Lower lobe of right lung (tissue), 2 donors: ENCODE data around the gene FOXL1. TPM values are rescaled to one million over a fixed set of nuclear protein-coding genes. Genes with fewer than 3 reads are reported as not detected.

ENCODE experiments used
- ATAC-seq, 2 donors: fragments of 200-7000 bp; cut with Tn5 transposase; one replicate each; pipeline ENCODE4 v1.9.1; 2020 to 2022; ENCODE audit warnings: mild to moderate bottlenecking in 2 of 2, moderate library complexity in 2 of 2
- DNase-seq: peaks from one replicate; pipeline ENCODE4 v3.0.0-alpha.2; 2020
- H3K27ac ChIP-seq: fragments of 200-600 bp; one replicate; pipeline ENCODE4 v1.8.0; 2022
- H3K27me3 ChIP-seq: fragments of 200-600 bp; one replicate; pipeline ENCODE4 v1.8.0; 2022; ENCODE audit warnings: low read depth
- H3K36me3 ChIP-seq: fragments of 200-600 bp; one replicate; pipeline ENCODE4 v1.8.0; 2022; ENCODE audit warnings: mild to moderate bottlenecking
- H3K4me1 ChIP-seq: fragments of 200-600 bp; one replicate; pipeline ENCODE4 v1.8.0; 2022
- H3K4me3 ChIP-seq: fragments of 200-600 bp; one replicate; pipeline ENCODE4 v1.8.0; 2022; ENCODE audit warnings: mild to moderate bottlenecking
- H3K9me3 ChIP-seq: fragments of 200-600 bp; one replicate; pipeline ENCODE4 v1.8.0; 2022
- intact Hi-C: fragments of 100-400 bp; cut with DNase I; formaldehyde crosslinking; loops from one replicate; pipeline ENCODE4 v1.11.0; 2022
- total RNA-seq: library from RNA; stranded (reverse); fragmentation: NEBNext Ultra II Directional; extraction: Animal tissue kit (Norgen Biotek cat#: 25700); gene quantifications from one replicate; pipeline ENCODE4 v1.2.1, GENCODE V29; 2021
- TF ChIP-seq, protein P1 (sequence below): fragments of 200-600 bp; IDR thresholded peaks from one replicate; pipeline ENCODE4 v1.8.0; 2022; ENCODE audit warnings: antibody characterized with exemption, mild to moderate bottlenecking
- donor health status: DM: no; HTN: yes; CAD: no; lungs with severe emphysema.

The FOXL1 gene
- total RNA-seq, 1 donor from 2014 or later, result 0.83 TPM

DNA sequence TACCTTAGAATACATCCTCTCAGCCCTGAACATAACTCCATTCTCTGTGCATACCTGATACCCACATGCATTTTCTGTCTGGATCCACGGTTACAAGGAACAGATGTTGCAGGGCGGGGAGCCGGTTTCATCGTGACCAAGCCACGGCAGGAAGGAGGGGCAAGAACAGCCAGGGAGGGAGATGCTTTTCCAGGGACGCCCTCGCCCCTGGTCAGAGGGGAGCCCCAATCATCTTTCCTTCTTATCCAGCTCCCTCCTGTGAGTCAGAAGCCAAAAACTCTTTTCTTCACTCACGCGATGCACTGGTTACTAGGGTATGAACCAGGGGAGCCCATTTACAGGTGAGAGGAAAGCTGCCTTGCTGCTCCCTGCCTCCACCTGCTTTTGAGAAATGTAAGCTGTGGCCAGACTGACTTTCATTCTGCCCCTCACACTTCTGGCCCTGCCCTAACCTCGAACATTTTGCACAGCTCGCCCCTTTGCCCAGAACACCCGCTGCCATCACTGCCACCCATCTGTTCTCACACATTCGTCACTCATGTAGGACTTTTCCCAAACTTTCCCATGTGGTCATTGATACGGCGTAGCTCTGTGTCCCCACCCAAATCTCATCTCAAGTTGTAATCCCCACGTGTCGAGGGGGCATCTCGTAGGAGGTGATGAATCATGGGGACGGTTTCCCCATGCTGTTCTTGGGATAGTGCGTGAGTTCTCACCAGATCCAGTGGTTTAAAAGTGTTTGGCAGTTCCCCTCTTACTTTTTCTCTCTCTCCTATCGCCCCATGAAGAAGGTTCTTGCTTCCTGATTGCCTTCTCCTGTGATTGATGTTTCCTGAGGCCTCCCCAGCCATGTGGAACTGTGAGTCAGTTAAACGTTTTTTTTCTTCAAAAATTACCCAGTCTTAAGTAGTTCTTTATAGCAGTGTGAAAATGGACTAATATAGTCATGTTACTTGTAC is 20.5 kb downstream of the FOXL1 start:
- Histone ChIP-seq H3K4me1 (no peaks in the 10 kb centered on the region), H3K9me3 (no peaks in the 10 kb centered on the region), H3K36me3 (no peaks in the 10 kb centered on the region), H3K27ac (no peak overlapping the region), H3K27me3 (peaks cover 17% of the 10 kb centered on the region), H3K4me3 (no peak overlapping the region)
- intact Hi-C loops, result no loop called here
- ATAC-seq, result no peak
- TF ChIP-seq, protein P1, sequence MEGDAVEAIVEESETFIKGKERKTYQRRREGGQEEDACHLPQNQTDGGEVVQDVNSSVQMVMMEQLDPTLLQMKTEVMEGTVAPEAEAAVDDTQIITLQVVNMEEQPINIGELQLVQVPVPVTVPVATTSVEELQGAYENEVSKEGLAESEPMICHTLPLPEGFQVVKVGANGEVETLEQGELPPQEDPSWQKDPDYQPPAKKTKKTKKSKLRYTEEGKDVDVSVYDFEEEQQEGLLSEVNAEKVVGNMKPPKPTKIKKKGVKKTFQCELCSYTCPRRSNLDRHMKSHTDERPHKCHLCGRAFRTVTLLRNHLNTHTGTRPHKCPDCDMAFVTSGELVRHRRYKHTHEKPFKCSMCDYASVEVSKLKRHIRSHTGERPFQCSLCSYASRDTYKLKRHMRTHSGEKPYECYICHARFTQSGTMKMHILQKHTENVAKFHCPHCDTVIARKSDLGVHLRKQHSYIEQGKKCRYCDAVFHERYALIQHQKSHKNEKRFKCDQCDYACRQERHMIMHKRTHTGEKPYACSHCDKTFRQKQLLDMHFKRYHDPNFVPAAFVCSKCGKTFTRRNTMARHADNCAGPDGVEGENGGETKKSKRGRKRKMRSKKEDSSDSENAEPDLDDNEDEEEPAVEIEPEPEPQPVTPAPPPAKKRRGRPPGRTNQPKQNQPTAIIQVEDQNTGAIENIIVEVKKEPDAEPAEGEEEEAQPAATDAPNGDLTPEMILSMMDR, result no peak
- DNase-seq, result no peak

DNA sequence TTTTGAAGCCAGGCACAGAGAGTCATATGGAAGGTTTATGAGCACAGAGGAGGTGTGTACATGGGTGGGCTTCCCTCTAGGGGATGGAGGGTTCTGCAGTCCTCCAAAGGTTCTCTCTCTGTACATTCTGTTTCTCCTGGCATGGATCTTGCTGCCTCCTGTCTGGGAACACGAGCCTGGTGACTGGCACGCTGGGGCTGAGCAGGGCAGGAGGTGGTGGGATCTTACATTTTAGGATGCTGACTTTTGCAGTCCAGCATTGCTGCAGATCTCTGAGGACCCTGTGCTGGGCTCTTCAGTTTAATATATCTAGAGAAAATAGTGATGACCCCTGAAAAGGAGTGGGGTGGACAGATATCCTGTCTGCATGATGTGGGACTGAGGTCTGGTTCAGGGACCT is 23.0 kb downstream of the FOXL1 start:
- H3K4me1 ChIP-seq, result no peaks in the 10 kb centered on the region
- DNase-seq (no peak), ATAC-seq (no peak)
- no peak overlapping the region for H3K4me3 ChIP-seq
- H3K9me3 ChIP-seq, result no peaks in the 10 kb centered on the region
- TF ChIP-seq, protein P1, result no peak
- no peaks in the 10 kb centered on the region for H3K36me3 ChIP-seq
- H3K27me3 ChIP-seq, result peaks cover 10% of the 10 kb centered on the region
- intact Hi-C loops, result no loop called here
- no peak overlapping the region for H3K27ac ChIP-seq

DNA sequence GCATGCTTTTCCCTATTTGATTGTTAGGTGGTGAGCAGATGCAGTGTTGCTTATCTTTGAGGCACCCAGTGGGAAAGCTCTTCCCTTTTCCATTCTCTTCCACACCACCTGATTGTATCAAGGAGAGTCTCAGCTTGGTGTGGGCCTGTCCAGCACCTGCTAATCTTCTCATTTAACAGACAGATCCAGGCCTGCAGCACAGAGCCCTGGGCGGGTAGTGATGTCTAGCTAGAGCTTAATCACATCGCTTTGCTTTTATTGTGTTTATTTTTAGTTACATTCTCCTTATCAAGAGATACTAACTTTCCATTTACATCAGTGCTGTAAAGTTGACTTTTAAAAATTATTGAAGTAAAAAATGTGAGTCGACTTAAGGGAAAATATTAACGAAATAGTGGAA is 24.2 kb downstream of the FOXL1 start:
- TF ChIP-seq, protein P1, result no peak
- no peak for ATAC-seq
- H3K27ac ChIP-seq, result no peak overlapping the region
- intact Hi-C loops, result no loop called here
- H3K9me3 ChIP-seq, result no peaks in the 10 kb centered on the region
- H3K4me1 ChIP-seq, result no peaks in the 10 kb centered on the region
- DNase-seq, result no peak
- H3K36me3 ChIP-seq, result no peaks in the 10 kb centered on the region
- H3K27me3 ChIP-seq, result peaks cover 17% of the 10 kb centered on the region
- H3K4me3 ChIP-seq, result no peak overlapping the region

DNA sequence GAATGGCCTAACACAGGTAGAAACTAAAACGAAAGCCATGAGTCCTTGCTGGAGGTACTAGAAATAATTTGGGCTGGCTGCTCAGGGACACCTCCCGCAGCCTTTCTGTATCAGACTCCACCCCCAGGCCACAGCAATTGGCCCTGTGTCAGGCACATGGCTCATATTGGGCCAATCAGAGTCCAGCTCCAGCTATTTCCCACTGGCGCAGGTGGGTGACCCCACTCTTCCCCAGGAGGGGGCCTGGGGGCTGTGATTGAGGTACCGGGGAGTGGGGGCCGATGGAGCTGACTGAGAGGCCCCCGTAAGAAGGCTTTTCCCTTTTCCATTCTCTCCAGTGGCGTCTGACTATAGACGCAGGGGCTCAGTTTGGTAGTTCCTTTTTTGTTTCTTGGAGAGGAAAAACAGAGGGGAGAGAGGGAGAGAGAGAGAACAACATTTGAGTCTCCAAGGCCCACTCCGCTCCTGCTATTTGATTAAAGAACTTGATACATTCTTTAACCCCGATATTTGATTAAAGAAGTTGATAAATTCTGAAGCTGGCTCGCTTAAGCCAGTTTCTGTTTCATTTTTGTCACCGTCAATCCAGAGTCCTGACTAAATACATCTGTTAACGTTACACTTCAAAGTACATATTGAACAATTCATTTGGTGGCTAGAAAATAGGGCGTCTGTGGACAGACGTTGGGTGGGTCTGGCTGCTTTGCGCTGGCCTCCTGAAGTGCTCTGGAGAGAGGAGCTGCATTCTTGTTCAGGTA is 26.3 kb downstream of the FOXL1 start:
- Histone ChIP-seq H3K27ac (no peak overlapping the region), H3K4me1 (no peaks in the 10 kb centered on the region), H3K36me3 (no peaks in the 10 kb centered on the region), H3K4me3 (peak overlapping the region; percentile 47), H3K9me3 (no peaks in the 10 kb centered on the region), H3K27me3 (peaks cover 13% of the 10 kb centered on the region)
- DNase-seq (no peak), ATAC-seq (peak; percentile 59 to 67)
- TF ChIP-seq, protein P1, result no peak
- intact Hi-C loops, result no loop called here

DNA sequence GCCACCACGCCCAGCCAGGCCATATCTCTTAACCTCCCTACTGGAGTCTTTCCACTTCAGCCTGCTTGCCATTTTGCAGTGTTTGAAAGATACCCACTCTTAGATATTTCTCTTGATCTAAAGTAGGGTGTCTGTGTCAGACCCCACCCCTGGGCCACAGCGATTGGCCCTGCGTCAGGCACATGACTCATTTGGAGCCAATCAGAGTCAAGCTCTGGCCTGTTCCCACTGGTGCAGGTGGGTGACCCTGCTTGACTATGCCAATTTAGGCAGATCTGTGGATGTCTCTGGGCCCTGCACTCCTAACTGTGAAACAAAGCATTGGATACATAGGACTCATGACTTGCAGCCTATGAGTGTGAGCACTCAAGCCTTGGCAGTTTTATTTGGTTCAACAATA is 27.6 kb downstream of the FOXL1 start:
- peaks cover 17% of the 10 kb centered on the region for H3K27me3 ChIP-seq

More for the DNA sequence above, 27.6 kb downstream of the FOXL1 start:
- TF ChIP-seq, protein P1, result no peak
- intact Hi-C loops, result no loop called here
- Histone ChIP-seq H3K36me3 (no peaks in the 10 kb centered on the region), H3K9me3 (no peaks in the 10 kb centered on the region), H3K4me1 (no peaks in the 10 kb centered on the region), H3K27ac (no peak overlapping the region), H3K4me3 (no peak overlapping the region)
- DNase-seq (no peak), ATAC-seq (no peak)
